NCI-H1694 treated with DMSO at 0.1 percent for 48 hours (cell line): ENCODE data around the gene SLC9A9.

Experiments used
- DNase-seq: peaks from one replicate; lab custom pipeline; 2025; lab: John Stamatoyannopoulos, UW

Gene SLC9A9

GRCh38 chr3:143356839-143357238 lies 491.4 kb downstream of the SLC9A9 start:
- DNase-seq: no peak

GRCh38 chr3:143354342-143354741 lies 493.9 kb downstream of the SLC9A9 start:
- no peak for DNase-seq

- no peak for DNase-seq
Observed at GRCh38 chr3:143352850-143353550, 495.3 kb downstream of the SLC9A9 start.

GRCh38 chr3:143351895-143352608 lies 496.2 kb downstream of the SLC9A9 start:
- DNase-seq: no peak

GRCh38 chr3:143351354-143351753 lies 496.9 kb downstream of the SLC9A9 start:
- no peak for DNase-seq

GRCh38 chr3:143349455-143349854 lies 498.8 kb downstream of the SLC9A9 start:
- no peak for DNase-seq

GRCh38 chr3:143348486-143349327 lies 499.6 kb downstream of the SLC9A9 start:
- no peak for DNase-seq

GRCh38 chr3:143344516-143345165 lies 503.6 kb downstream of the SLC9A9 start:
- DNase-seq: no peak

GRCh38 chr3:143343944-143344343 lies 504.3 kb downstream of the SLC9A9 start:
- DNase-seq: no peak

- no peak for DNase-seq
Observed at GRCh38 chr3:143343031-143343430, 505.2 kb downstream of the SLC9A9 start.

- DNase-seq: no peak
Observed at GRCh38 chr3:143339451-143339850, 508.8 kb downstream of the SLC9A9 start.

GRCh38 chr3:143337387-143337786 lies 510.9 kb downstream of the SLC9A9 start:
- DNase-seq: peak; percentile 83

GRCh38 chr3:143334231-143334630 lies 514.0 kb downstream of the SLC9A9 start:
- DNase-seq: no peak

GRCh38 chr3:143333367-143333766 lies 514.9 kb downstream of the SLC9A9 start:
- DNase-seq: no peak

- no peak for DNase-seq
Observed at GRCh38 chr3:143332026-143332425, 516.2 kb downstream of the SLC9A9 start.

- peak; percentile 99 for DNase-seq
Observed at GRCh38 chr3:143331350-143331749, 516.9 kb downstream of the SLC9A9 start.

- DNase-seq: peak; percentile 61
Observed at GRCh38 chr3:143330296-143330868, 517.9 kb downstream of the SLC9A9 start.

- peak; percentile 58 for DNase-seq
Observed at GRCh38 chr3:143329567-143330211, 518.6 kb downstream of the SLC9A9 start.

GRCh38 chr3:143328451-143328850 lies 519.8 kb downstream of the SLC9A9 start:
- DNase-seq: no peak

GRCh38 chr3:143326983-143327778 lies 521.1 kb downstream of the SLC9A9 start:
- DNase-seq: no peak
